HCT116 (cell line): Measurements from ENCODE around the gene COPE.

Source experiments
- CEBPB ChIP-seq: IDR thresholded peaks from 2 replicates; pipeline ENCODE4 v1.6.1; 2012; ENCODE audit warnings: low read depth
- EZH2 ChIP-seq: fragments of 200-600 bp; sonication (generic); IDR thresholded peaks from 2 replicates; pipeline ENCODE4 v1.6.1; 2017; ENCODE audit warnings: antibody characterized with exemption, mixed run types
- EZH2phosphoT487 ChIP-seq: fragments of 200-600 bp; IDR thresholded peaks from 2 replicates; pipeline ENCODE4 v1.6.1; 2018; ENCODE audit warnings: antibody characterized with exemption, borderline replicate concordance
- POLR2A ChIP-seq: IDR thresholded peaks from 2 replicates; pipeline ENCODE4 v1.7.0; 2011; ENCODE audit warnings: borderline replicate concordance; ENCODE audit not compliant: insufficient read depth, insufficient read length; ENCODE audit errors: extremely low read depth
- SP1 ChIP-seq: IDR thresholded peaks from 2 replicates; pipeline ENCODE4 v1.6.1; 2012; ENCODE audit warnings: low read depth
- TF ChIP-seq, protein P1 (sequence below), 3 experiments: fragments of 200-600 bp in 1 of 3; sonication (generic) in 1 of 3; IDR thresholded peaks in 2 of 3; conservative IDR thresholded peaks in 1 of 3; 2 replicates each; pipeline ENCODE4 v1.5.1; 2012 to 2017; ENCODE audit warnings: low read depth in 2 of 3, low read length in 2 of 3, antibody characterized with exemption in 1 of 3, borderline replicate concordance in 1 of 3, control low read depth in 1 of 3, mild to moderate bottlenecking in 1 of 3, mixed read lengths in 1 of 3, mixed run types in 1 of 3, moderate library complexity in 1 of 3; ENCODE audit not compliant: insufficient read depth in 1 of 3
- TF ChIP-seq, protein P2 (sequence below): IDR thresholded peaks from 2 replicates; pipeline ENCODE4 v1.6.1; 2012
- TF ChIP-seq, protein P3 (sequence below): IDR thresholded peaks from 2 replicates; pipeline ENCODE4 v1.6.1; 2012; ENCODE audit warnings: low read depth
- TF ChIP-seq, protein P4 (sequence below): IDR thresholded peaks from 2 replicates; pipeline ENCODE4 v1.6.1; 2011; ENCODE audit warnings: mild to moderate bottlenecking, low read length, moderate library complexity; ENCODE audit not compliant: insufficient replicate concordance; ENCODE audit errors: extremely low read depth

DNA sequence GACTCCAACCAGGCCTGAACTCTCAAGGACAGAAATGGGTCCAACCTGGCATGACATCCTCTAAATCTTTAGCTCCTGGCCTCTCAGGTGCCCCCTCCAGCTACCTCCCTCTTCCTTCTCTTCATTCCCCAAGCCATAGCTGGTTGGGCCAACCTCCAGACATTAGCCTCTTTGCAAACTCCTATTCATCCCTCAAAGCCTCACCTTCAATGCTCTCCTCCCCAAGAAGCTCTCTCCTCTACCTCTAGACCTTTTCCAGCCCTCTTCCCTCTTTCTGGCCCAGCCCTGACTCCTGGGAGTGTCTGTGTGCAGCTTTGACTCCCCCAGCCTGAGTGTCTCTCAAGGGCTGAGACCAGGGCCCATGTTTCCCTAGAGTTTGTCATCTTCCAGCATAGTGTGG is 27.1 kb upstream of the COPE start:
- TF ChIP-seq, protein P1, sequence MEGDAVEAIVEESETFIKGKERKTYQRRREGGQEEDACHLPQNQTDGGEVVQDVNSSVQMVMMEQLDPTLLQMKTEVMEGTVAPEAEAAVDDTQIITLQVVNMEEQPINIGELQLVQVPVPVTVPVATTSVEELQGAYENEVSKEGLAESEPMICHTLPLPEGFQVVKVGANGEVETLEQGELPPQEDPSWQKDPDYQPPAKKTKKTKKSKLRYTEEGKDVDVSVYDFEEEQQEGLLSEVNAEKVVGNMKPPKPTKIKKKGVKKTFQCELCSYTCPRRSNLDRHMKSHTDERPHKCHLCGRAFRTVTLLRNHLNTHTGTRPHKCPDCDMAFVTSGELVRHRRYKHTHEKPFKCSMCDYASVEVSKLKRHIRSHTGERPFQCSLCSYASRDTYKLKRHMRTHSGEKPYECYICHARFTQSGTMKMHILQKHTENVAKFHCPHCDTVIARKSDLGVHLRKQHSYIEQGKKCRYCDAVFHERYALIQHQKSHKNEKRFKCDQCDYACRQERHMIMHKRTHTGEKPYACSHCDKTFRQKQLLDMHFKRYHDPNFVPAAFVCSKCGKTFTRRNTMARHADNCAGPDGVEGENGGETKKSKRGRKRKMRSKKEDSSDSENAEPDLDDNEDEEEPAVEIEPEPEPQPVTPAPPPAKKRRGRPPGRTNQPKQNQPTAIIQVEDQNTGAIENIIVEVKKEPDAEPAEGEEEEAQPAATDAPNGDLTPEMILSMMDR (IDR thresholded peaks at IDR 0.05 in 2 of 3, conservative IDR thresholded peaks at IDR 0.05 in 1 of 3; ENCODE audit: borderline replicate concordance in 1 of 3, insufficient read depth in 1 of 3, low read depth in 2 of 3, low read length in 2 of 3), result no peak
- TF ChIP-seq POLR2A, result no peak
- TF ChIP-seq, protein P2, sequence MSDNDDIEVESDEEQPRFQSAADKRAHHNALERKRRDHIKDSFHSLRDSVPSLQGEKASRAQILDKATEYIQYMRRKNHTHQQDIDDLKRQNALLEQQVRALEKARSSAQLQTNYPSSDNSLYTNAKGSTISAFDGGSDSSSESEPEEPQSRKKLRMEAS, result no peak
- TF ChIP-seq CEBPB, result no peak
- no peak for TF ChIP-seq EZH2
- TF ChIP-seq, protein P3, sequence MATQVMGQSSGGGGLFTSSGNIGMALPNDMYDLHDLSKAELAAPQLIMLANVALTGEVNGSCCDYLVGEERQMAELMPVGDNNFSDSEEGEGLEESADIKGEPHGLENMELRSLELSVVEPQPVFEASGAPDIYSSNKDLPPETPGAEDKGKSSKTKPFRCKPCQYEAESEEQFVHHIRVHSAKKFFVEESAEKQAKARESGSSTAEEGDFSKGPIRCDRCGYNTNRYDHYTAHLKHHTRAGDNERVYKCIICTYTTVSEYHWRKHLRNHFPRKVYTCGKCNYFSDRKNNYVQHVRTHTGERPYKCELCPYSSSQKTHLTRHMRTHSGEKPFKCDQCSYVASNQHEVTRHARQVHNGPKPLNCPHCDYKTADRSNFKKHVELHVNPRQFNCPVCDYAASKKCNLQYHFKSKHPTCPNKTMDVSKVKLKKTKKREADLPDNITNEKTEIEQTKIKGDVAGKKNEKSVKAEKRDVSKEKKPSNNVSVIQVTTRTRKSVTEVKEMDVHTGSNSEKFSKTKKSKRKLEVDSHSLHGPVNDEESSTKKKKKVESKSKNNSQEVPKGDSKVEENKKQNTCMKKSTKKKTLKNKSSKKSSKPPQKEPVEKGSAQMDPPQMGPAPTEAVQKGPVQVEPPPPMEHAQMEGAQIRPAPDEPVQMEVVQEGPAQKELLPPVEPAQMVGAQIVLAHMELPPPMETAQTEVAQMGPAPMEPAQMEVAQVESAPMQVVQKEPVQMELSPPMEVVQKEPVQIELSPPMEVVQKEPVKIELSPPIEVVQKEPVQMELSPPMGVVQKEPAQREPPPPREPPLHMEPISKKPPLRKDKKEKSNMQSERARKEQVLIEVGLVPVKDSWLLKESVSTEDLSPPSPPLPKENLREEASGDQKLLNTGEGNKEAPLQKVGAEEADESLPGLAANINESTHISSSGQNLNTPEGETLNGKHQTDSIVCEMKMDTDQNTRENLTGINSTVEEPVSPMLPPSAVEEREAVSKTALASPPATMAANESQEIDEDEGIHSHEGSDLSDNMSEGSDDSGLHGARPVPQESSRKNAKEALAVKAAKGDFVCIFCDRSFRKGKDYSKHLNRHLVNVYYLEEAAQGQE, result no peak
- TF ChIP-seq, protein P4, sequence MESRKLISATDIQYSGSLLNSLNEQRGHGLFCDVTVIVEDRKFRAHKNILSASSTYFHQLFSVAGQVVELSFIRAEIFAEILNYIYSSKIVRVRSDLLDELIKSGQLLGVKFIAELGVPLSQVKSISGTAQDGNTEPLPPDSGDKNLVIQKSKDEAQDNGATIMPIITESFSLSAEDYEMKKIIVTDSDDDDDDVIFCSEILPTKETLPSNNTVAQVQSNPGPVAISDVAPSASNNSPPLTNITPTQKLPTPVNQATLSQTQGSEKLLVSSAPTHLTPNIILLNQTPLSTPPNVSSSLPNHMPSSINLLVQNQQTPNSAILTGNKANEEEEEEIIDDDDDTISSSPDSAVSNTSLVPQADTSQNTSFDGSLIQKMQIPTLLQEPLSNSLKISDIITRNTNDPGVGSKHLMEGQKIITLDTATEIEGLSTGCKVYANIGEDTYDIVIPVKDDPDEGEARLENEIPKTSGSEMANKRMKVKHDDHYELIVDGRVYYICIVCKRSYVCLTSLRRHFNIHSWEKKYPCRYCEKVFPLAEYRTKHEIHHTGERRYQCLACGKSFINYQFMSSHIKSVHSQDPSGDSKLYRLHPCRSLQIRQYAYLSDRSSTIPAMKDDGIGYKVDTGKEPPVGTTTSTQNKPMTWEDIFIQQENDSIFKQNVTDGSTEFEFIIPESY, result no peak
- TF ChIP-seq EZH2phosphoT487, result no peak
- TF ChIP-seq SP1, result no peak
